ENCODE measurements around the gene DNMT3A. TPM values are rescaled to one million over a fixed set of nuclear protein-coding genes. Genes with fewer than 3 reads are reported as not detected.

The DNMT3A gene
- total RNA-seq, 1 experiment from 2014 or later, result 3.6 TPM

DNA sequence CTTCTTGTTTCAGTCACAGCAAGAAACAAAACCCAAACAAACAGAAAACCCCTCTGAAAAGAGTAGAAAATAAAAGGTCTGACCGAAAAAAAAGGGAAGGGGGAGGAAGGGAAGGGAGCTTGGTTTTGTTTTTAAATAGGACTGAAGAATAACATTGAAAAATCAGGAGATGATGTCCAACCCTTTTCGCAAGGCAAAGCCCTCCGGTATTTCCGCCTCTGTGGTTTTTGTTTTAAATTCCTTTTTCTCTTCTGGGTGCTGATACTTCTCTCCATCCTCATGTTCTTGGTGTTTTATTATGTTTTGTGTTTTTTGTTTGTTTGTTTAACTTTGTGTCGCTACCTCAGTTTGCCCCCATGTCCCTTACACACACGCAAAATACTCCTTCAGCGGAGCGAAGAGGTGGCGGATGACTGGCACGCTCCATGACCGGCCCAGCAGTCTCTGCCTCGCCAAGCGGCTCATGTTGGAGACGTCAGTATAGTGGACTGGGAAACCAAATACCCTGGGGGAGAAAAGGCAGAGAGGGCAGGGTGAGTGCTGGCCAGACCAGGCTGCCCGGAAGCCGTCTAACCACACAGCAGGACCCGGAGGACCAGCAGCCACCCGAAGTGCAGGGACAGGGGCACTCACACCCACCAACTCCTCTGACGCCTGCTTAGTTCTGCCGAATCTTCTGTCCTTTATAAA, 107.7 kb downstream of the DNMT3A start:
- Histone ChIP-seq H3K9me3 (replicated peaks) (no peaks in the 10 kb centered on the region), H3K4me1 (replicated peaks) (no peaks in the 10 kb centered on the region), H3K36me3 (no peaks in the 10 kb centered on the region), H3K27ac (no peak overlapping the region), H3K27me3 (replicated peaks) (no peaks in the 10 kb centered on the region), H3K4me3 (no peak overlapping the region)
- DNase-seq (ENCODE audit: low read depth in 1 of 2, low spot score in 2 of 2), result no peak

DNA sequence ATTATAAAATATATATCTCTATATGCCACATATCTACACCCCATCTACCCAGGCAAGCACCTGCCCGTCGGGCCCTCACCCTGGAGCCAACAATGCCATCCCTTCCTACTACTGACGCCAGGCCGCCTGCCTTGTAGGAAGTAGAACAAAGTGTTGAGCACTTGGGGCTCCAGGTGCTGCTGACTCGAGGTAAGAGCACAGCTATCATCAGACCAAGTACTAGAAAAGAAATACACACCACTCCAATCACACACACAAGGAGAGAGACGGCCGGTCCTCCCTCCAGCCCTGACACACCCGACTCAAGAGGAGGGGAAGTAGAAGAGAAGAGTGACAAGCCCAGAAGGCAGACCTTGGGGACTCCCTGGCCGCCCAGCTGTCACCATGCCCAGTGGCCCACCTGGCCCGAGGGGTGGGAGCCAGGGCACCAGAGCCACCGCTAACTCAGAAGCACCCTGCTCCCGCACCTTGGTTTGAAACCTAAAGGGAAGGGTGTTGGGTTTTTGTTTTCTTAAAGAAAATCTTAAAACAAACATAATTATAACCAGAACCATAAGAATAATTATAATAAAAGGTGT, 109.4 kb downstream of the DNMT3A start:
- Histone ChIP-seq H3K36me3 (no peaks in the 10 kb centered on the region), H3K4me3 (no peak overlapping the region), H3K27ac (no peak overlapping the region), H3K4me1 (replicated peaks) (no peaks in the 10 kb centered on the region), H3K27me3 (replicated peaks) (no peaks in the 10 kb centered on the region), H3K9me3 (replicated peaks) (no peaks in the 10 kb centered on the region)
- DNase-seq (ENCODE audit: low read depth in 1 of 2, low spot score in 2 of 2), result no peak

DNA sequence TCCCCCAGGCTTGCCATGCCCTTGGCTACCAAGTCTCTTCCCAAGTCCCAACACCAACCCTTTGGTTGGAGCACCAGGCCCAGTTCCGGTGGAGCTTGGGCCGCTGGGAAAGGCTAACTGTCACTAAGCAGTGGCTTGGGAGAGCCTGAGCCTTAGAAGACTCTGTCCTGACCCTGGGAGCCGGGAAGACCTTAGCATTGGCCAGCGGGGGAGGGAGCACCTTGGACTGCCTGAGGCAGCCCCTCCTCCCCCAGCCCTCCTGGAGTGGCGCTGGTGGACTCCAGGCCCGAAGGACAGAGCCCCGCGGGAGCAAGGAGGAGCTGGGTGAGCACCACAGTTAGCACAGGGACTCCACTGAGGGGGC, 110.8 kb downstream of the DNMT3A start:
- no peak for DNase-seq (ENCODE audit: low read depth in 1 of 2, low spot score in 2 of 2)
- H3K36me3 ChIP-seq, result no peaks in the 10 kb centered on the region
- H3K4me1 ChIP-seq (replicated peaks), result no peaks in the 10 kb centered on the region
- H3K9me3 ChIP-seq (replicated peaks), result no peaks in the 10 kb centered on the region
- no peaks in the 10 kb centered on the region for H3K27me3 ChIP-seq (replicated peaks)
- no peak overlapping the region for H3K4me3 ChIP-seq
- no peak overlapping the region for H3K27ac ChIP-seq

DNA sequence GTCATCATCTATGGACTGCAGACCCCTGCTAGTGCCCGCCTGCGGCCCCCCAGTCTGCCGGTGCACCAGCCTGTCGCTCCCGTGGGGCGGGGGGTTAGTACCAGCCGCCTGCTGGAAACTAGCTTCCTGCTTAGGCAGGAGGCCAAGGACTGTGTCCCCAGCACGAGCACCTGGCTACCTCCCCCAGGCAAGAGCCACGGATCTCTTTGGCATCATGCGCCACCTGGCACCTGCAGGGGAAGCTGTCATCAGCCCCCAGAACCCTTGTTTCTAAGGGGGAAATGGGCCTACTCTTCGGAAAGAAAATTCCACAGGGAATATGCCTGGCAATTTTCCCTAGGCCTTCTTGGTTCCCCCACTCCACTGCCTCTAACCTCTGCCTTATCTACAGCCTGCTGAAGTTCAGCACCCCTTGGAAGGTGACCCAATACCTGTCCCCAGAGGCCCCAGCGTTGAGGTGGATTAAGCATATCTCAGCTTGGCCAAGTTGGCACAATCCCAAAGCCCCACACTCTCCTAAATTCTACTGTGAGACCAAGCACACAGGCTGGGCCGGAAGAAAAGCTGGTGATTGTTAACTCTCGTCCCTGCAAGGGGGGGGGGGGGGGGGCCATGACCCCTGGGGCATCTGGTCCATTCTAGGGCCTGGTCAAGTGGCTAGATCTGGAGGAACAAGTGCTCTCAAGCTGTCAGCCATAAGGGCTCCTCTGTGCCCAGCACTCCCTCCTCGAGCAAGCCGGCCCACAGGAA, 111.4 kb downstream of the DNMT3A start:
- no peak overlapping the region for H3K4me3 ChIP-seq
- no peaks in the 10 kb centered on the region for H3K36me3 ChIP-seq
- no peak for DNase-seq (ENCODE audit: low read depth in 1 of 2, low spot score in 2 of 2)
- H3K9me3 ChIP-seq (replicated peaks), result no peaks in the 10 kb centered on the region
- H3K4me1 ChIP-seq (replicated peaks), result no peaks in the 10 kb centered on the region
- H3K27ac ChIP-seq, result no peak overlapping the region
- no peaks in the 10 kb centered on the region for H3K27me3 ChIP-seq (replicated peaks)

DNA sequence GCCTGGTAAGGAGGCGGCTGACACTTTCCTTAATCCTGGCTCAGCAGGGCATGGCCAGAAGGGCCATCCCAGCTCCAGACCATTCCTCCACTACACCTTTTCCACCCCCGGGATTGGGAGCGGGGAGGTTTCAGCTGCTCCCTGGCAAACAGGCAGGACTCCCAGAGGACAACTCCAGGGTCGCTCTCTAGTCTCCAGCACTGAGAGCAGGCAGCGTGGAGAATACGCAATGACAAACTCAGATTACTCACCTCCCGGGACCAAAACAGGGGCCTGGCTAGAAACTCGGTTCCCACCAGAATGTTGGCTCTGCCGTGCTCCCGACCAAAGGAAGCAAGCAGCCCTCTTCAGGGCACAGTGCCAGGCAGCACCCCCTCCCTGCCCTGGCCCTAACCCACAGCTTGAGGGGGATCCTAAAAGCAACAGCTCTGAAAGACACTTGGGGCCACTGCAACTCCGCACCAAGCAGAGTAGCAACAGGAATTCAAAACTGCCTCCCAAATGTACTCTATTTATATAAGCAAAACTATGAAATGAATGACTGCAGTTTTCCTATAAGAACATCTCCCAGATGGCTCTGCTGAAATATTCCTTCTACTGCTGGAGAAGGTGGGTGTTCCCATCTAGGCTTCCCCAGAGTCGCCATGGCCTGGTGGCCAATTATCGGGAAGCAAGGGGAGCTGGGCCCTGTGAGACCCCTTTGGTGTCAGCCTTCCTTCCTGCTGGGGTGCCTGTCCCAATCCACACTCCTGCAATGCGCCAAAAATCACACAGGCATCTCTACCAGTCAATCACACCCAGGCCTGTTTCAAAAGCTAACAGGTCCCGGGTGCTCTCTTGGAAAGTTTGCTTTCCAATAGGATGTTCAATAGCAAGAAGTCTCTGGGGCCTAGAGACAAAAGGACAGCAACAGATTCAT, 112.2 kb downstream of the DNMT3A start:
- no peak for DNase-seq (ENCODE audit: low read depth in 1 of 2, low spot score in 2 of 2)
- Histone ChIP-seq H3K36me3 (no peaks in the 10 kb centered on the region), H3K9me3 (replicated peaks) (no peaks in the 10 kb centered on the region), H3K27ac (no peak overlapping the region), H3K4me3 (no peak overlapping the region), H3K4me1 (replicated peaks) (no peaks in the 10 kb centered on the region), H3K27me3 (replicated peaks) (no peaks in the 10 kb centered on the region)

DNA sequence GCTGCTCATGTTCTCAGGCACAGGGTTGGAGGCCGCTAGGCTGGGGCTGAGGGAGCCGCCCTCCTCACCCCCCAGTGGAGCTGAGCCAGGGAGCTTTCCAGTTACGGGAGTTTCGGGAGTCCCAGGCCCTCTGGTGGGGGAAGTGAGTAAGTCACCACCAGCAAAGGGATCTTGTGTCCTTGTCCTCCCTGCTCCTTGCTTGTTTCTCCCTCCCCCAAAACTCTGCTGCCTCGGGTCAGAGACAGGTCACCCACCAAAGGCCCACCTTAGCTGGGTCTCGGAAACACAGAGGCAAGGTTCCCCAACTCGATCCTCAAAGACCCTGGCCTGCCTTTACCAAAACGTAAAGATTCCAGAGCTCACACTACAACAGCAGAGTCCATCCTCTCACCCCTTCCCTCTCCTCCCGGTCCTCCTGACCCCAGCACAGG, 112.9 kb downstream of the DNMT3A start:
- Histone ChIP-seq H3K27ac (no peak overlapping the region), H3K9me3 (replicated peaks) (no peaks in the 10 kb centered on the region), H3K4me1 (replicated peaks) (no peaks in the 10 kb centered on the region), H3K4me3 (no peak overlapping the region), H3K36me3 (no peaks in the 10 kb centered on the region), H3K27me3 (replicated peaks) (no peaks in the 10 kb centered on the region)
- peak; percentile 54 to 81 for DNase-seq (ENCODE audit: low read depth in 1 of 2, low spot score in 2 of 2)

DNA sequence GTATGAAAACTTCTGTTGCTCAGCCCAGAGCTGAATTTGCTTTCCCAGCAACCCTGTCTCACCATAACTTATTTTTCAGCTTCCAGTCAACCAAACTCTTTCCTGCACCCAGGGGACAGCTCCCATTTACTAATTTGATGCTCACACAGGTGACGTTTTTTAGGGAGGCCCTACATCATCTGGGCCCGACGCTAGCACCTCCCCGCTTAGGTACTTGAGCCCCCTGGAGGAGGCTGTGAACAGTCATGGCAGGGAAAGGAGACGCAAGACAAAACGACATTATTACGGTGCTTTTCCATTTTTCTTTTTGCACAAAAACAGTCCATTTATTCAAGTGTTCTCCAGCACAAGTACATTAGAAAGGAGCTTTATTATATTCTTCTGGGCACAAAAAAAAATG, 114.1 kb downstream of the DNMT3A start:
- Histone ChIP-seq H3K27ac (no peak overlapping the region), H3K27me3 (replicated peaks) (no peaks in the 10 kb centered on the region), H3K4me3 (no peak overlapping the region), H3K4me1 (replicated peaks) (no peaks in the 10 kb centered on the region), H3K9me3 (replicated peaks) (no peaks in the 10 kb centered on the region), H3K36me3 (no peaks in the 10 kb centered on the region)
- DNase-seq (ENCODE audit: low read depth in 1 of 2, low spot score in 2 of 2), result no peak

DNA sequence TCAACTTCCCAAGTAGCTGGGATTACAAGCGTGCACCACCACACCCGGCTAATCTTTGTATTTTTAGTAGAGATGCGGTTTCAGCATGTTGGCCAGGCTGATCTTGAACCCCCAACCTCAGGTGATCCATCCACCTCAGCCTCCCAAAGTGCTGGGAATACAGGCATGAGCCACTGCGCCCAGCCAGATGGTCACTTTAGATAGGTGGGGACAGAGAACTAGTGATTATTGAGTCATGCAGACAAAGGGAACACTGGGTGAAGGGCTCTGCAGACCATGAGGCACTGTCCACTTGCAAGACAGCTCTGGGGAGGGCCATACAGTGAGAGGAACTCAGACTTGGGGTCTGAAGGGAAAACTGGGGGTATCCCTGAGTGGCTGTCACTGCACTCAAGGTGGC, 114.9 kb downstream of the DNMT3A start:
- Histone ChIP-seq H3K36me3 (no peaks in the 10 kb centered on the region), H3K4me1 (replicated peaks) (no peaks in the 10 kb centered on the region), H3K9me3 (replicated peaks) (no peaks in the 10 kb centered on the region), H3K27ac (no peak overlapping the region), H3K4me3 (no peak overlapping the region), H3K27me3 (replicated peaks) (no peaks in the 10 kb centered on the region)
- DNase-seq (ENCODE audit: low read depth in 1 of 2, low spot score in 2 of 2), result no peak

DNA sequence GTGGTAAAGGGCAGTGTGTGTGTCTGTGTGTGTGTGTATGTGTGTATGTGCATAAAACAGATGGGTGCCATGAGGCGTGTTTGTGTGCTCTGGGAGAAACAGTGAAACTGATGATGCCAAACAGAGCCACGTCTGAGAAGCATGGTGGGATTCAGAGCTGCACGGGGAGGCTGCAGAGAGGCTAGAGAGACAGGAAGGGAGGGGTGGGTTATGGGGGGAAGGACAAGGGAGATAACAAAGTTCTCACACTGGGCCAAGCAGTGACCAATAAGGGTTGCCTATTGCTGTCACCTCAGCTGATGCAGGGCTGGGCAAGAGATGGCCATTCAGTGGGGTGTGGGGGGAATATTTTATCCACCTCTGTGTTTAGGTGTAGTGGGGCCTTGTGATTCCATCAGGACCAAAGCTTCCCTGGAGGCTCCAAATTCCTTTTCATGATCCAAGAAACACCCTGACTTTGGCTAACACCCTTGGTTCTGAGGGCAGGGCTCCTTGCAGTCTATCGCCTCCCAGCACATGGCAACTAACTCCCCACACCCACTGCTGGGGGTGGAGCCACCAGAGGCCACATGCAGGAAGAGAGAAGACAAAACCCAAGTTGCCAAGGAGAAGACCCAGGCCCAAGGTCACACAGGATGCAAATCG, 119.1 kb downstream of the DNMT3A start:
- H3K27ac ChIP-seq, result no peak overlapping the region
- H3K9me3 ChIP-seq (replicated peaks), result no peaks in the 10 kb centered on the region
- H3K27me3 ChIP-seq (replicated peaks), result no peaks in the 10 kb centered on the region
- H3K36me3 ChIP-seq, result no peaks in the 10 kb centered on the region
- no peak overlapping the region for H3K4me3 ChIP-seq
- H3K4me1 ChIP-seq (replicated peaks), result no peaks in the 10 kb centered on the region
- DNase-seq (ENCODE audit: low read depth in 1 of 2, low spot score in 2 of 2), result no peak

DNA sequence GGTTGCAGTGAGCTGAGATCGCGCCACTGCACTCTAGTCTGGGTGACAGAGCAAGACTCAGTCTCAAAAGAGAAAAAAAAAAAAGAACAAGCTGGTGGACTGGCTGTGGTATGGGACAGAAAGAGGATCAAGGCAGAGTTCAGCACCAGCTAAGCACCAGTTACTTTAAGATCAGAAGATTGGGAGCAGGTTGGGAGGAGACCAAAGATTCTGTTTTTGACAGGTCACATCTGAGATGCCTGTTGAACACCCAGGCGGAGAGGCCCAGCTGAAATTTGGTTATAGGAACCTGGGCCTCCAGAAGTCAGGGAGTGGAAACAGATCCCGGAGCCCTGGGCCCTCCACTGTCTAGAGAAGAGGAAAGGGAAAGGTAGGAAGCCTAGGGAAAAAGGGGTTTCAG, 120.1 kb downstream of the DNMT3A start:
- no peak for DNase-seq (ENCODE audit: low read depth in 1 of 2, low spot score in 2 of 2)
- H3K9me3 ChIP-seq (replicated peaks), result no peaks in the 10 kb centered on the region
- no peak overlapping the region for H3K4me3 ChIP-seq
- H3K27ac ChIP-seq, result no peak overlapping the region
- no peaks in the 10 kb centered on the region for H3K36me3 ChIP-seq
- H3K27me3 ChIP-seq (replicated peaks), result no peaks in the 10 kb centered on the region
- no peaks in the 10 kb centered on the region for H3K4me1 ChIP-seq (replicated peaks)

DNA sequence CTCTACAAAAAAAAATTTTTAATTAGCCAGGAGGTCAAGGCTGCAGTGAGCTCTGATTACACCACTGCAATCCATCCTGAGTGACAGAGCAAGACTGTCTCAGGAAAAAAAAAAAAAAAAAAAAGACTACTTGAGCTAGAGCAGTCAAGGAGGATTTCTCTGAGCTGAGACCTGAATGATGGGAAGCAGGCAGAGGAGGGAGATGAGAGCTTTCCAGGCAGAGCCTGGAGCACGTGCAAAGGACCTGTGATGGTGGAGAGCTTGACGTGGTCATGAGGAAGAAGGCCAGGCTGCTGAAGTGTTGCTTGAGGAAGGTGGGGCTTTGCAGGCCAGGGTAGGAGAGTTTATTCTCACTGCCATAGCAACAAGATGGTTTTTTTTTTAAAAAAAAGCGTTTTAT, 121.4 kb downstream of the DNMT3A start:
- Histone ChIP-seq H3K36me3 (no peaks in the 10 kb centered on the region), H3K27ac (no peak overlapping the region), H3K9me3 (replicated peaks) (no peaks in the 10 kb centered on the region), H3K4me3 (no peak overlapping the region), H3K4me1 (replicated peaks) (no peaks in the 10 kb centered on the region; the same call in 1 of the 2 replicates), H3K27me3 (replicated peaks) (no peaks in the 10 kb centered on the region)
- no peak for DNase-seq (ENCODE audit: low read depth in 1 of 2, low spot score in 2 of 2)

DNA sequence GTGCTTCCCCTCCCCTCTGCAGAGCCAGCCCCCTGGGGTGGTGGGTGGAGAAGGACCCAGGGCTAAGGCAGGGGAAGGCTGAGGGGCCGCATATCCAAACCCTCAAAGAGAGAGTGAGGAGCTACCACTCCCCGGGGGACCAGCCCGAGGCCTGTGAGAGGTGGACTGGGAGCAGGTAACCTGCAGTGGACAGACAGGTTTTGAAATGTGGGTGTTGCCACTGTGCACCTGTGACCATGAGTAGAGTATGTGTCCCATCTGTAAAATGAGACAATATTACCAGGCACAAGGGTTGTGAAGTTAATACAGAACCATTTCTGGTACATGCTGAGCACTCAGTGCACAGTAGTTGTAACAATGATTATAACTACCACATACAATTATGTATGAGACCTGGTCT, 122.1 kb downstream of the DNMT3A start:
- Histone ChIP-seq H3K27ac (no peak overlapping the region), H3K4me3 (no peak overlapping the region), H3K27me3 (replicated peaks) (no peaks in the 10 kb centered on the region), H3K4me1 (replicated peaks) (no peaks in the 10 kb centered on the region; the same call in 1 of the 2 replicates), H3K9me3 (replicated peaks) (no peaks in the 10 kb centered on the region), H3K36me3 (no peaks in the 10 kb centered on the region)
- no peak for DNase-seq (ENCODE audit: low read depth in 1 of 2, low spot score in 2 of 2)

DNA sequence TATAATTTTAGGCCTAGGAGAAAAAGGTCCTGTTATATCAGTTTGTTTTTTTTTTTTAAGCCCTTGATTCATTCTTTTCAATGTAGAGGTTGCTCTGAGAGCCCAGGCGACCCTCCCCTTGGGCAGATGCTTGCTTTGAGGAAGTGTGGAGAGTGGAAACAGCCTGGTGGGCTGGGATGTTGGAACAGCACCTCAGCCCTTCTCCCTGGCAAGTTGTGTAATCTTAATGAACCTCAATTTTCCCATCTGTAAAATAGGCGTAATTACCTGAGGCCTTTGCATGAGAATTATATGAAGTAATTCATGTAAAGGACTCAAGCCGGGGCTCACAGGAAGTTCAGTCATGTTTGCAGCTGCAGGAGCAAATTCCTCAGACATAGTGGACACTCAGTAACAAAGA, 123.6 kb downstream of the DNMT3A start:
- no peak for DNase-seq (ENCODE audit: low read depth in 1 of 2, low spot score in 2 of 2)
- Histone ChIP-seq H3K4me3 (no peak overlapping the region), H3K27me3 (replicated peaks) (no peaks in the 10 kb centered on the region), H3K9me3 (replicated peaks) (no peaks in the 10 kb centered on the region), H3K4me1 (replicated peaks) (no peaks in the 10 kb centered on the region; the same call in 1 of the 2 replicates), H3K36me3 (no peaks in the 10 kb centered on the region), H3K27ac (no peak overlapping the region)

Measured in SJSA1 (cell line).